ENCODE measurements around the gene DPM3. TPM values are rescaled to one million over a fixed set of nuclear protein-coding genes. Genes with fewer than 3 reads are reported as not detected.
A peak's percentile ranks its signal among the peaks of the same experiment; 100 is the strongest.

DPM3 gene
- total and polyA plus RNA-seq, 2 of the 13 experiments (the other 11 are each of a cell fraction or from before 2014, with no cell fraction given), result 23.2 to 53.4 TPM

DNA sequence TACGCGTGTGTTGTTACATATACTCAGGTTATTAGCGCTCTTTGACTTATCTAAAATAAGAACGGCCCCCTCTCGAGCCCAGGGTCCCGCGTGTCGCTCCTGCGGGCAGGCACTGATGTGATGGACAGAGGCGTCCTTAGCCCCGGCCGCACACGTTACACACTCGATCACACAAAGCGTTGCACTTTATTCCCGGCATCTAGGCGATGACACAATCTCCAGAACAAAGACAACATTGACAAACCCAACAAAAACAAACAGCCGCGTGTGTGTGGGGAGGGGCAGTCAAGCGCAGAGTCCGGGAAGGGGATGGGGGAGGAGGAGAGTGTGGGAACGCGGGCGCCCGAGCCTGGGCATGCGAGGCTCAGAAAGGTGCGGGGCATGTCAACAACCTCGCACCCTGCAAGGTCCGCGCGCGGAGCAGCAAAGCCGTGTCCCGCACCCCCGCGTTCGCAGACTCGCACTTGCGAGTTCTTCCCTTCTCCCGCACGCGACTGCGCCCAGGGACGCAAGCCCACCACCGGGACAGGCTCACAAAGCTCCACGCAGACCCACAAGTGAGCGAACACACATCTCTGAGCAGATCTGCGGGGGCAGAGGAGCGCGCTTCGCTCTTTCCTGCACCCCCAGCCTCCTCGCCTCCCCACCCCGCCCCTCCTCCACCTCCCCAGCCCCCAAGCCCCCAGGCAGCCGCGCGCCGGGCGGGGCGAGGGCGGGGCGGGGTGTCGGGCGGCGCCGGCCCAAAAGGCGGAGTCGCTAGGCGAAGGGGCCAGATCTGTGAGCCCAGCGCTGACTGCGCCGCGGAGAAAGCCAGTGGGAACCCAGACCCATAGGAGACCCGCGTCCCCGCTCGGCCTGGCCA lies 13.0 kb downstream of the DPM3 start, which contains the start of gene EFNA1 (continued):
- TF ChIP-seq, protein P1, sequence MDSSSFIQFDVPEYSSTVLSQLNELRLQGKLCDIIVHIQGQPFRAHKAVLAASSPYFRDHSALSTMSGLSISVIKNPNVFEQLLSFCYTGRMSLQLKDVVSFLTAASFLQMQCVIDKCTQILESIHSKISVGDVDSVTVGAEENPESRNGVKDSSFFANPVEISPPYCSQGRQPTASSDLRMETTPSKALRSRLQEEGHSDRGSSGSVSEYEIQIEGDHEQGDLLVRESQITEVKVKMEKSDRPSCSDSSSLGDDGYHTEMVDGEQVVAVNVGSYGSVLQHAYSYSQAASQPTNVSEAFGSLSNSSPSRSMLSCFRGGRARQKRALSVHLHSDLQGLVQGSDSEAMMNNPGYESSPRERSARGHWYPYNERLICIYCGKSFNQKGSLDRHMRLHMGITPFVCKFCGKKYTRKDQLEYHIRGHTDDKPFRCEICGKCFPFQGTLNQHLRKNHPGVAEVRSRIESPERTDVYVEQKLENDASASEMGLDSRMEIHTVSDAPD (CRISPR knock-in tag; IDR thresholded peaks at IDR 0.05), result peak; percentile 83
- TF ChIP-seq, protein P2, sequence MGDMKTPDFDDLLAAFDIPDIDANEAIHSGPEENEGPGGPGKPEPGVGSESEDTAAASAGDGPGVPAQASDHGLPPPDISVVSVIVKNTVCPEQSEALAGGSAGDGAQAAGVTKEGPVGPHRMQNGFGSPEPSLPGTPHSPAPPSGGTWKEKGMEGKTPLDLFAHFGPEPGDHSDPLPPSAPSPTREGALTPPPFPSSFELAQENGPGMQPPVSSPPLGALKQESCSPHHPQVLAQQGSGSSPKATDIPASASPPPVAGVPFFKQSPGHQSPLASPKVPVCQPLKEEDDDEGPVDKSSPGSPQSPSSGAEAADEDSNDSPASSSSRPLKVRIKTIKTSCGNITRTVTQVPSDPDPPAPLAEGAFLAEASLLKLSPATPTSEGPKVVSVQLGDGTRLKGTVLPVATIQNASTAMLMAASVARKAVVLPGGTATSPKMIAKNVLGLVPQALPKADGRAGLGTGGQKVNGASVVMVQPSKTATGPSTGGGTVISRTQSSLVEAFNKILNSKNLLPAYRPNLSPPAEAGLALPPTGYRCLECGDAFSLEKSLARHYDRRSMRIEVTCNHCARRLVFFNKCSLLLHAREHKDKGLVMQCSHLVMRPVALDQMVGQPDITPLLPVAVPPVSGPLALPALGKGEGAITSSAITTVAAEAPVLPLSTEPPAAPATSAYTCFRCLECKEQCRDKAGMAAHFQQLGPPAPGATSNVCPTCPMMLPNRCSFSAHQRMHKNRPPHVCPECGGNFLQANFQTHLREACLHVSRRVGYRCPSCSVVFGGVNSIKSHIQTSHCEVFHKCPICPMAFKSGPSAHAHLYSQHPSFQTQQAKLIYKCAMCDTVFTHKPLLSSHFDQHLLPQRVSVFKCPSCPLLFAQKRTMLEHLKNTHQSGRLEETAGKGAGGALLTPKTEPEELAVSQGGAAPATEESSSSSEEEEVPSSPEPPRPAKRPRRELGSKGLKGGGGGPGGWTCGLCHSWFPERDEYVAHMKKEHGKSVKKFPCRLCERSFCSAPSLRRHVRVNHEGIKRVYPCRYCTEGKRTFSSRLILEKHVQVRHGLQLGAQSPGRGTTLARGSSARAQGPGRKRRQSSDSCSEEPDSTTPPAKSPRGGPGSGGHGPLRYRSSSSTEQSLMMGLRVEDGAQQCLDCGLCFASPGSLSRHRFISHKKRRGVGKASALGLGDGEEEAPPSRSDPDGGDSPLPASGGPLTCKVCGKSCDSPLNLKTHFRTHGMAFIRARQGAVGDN (CRISPR knock-in tag; IDR thresholded peaks at IDR 0.05), result peak; percentile 71
- TF ChIP-seq NAIF1 (CRISPR knock-in tag; IDR thresholded peaks at IDR 0.05; ENCODE audit: borderline replicate concordance) (peak; percentile 92), REPIN1 (CRISPR knock-in tag; IDR thresholded peaks at IDR 0.05; ENCODE audit: borderline replicate concordance, low read depth) (peak; percentile 68), CHD2 (IDR thresholded peaks at IDR 0.05; ENCODE audit: low read depth, low read length) (peak; percentile 39), KAT7 (CRISPR knock-in tag; IDR thresholded peaks at IDR 0.05; ENCODE audit: borderline replicate concordance) (no peak; the same call in 1 of the 2 replicates), RCOR2 (CRISPR knock-in tag; IDR thresholded peaks at IDR 0.05) (peak; percentile 78), ZNF567 (CRISPR knock-in tag; IDR thresholded peaks at IDR 0.05; ENCODE audit: borderline replicate concordance) (no peak; the same call in 1 of the 2 replicates), ZNF629 (CRISPR knock-in tag; conservative IDR thresholded peaks at IDR 0.05) (peak; percentile 32; the same call in 1 of the 2 replicates), AGO2 (optimal IDR thresholded peaks at IDR 0.05; ENCODE audit: low read depth, low read length) (peak; percentile 51)
- TF ChIP-seq, protein P3, sequence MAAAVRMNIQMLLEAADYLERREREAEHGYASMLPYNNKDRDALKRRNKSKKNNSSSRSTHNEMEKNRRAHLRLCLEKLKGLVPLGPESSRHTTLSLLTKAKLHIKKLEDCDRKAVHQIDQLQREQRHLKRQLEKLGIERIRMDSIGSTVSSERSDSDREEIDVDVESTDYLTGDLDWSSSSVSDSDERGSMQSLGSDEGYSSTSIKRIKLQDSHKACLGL (CRISPR knock-in tag; IDR thresholded peaks at IDR 0.05), result peak; percentile 55
- TF ChIP-seq, protein P4, sequence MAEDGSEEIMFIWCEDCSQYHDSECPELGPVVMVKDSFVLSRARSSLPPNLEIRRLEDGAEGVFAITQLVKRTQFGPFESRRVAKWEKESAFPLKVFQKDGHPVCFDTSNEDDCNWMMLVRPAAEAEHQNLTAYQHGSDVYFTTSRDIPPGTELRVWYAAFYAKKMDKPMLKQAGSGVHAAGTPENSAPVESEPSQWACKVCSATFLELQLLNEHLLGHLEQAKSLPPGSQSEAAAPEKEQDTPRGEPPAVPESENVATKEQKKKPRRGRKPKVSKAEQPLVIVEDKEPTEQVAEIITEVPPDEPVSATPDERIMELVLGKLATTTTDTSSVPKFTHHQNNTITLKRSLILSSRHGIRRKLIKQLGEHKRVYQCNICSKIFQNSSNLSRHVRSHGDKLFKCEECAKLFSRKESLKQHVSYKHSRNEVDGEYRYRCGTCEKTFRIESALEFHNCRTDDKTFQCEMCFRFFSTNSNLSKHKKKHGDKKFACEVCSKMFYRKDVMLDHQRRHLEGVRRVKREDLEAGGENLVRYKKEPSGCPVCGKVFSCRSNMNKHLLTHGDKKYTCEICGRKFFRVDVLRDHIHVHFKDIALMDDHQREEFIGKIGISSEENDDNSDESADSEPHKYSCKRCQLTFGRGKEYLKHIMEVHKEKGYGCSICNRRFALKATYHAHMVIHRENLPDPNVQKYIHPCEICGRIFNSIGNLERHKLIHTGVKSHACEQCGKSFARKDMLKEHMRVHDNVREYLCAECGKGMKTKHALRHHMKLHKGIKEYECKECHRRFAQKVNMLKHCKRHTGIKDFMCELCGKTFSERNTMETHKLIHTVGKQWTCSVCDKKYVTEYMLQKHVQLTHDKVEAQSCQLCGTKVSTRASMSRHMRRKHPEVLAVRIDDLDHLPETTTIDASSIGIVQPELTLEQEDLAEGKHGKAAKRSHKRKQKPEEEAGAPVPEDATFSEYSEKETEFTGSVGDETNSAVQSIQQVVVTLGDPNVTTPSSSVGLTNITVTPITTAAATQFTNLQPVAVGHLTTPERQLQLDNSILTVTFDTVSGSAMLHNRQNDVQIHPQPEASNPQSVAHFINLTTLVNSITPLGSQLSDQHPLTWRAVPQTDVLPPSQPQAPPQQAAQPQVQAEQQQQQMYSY (CRISPR knock-in tag; IDR thresholded peaks at IDR 0.05), result 0 out of 2 replicates have a peak, but pooled peaks have one; percentile 21
- TF ChIP-seq, protein P5, sequence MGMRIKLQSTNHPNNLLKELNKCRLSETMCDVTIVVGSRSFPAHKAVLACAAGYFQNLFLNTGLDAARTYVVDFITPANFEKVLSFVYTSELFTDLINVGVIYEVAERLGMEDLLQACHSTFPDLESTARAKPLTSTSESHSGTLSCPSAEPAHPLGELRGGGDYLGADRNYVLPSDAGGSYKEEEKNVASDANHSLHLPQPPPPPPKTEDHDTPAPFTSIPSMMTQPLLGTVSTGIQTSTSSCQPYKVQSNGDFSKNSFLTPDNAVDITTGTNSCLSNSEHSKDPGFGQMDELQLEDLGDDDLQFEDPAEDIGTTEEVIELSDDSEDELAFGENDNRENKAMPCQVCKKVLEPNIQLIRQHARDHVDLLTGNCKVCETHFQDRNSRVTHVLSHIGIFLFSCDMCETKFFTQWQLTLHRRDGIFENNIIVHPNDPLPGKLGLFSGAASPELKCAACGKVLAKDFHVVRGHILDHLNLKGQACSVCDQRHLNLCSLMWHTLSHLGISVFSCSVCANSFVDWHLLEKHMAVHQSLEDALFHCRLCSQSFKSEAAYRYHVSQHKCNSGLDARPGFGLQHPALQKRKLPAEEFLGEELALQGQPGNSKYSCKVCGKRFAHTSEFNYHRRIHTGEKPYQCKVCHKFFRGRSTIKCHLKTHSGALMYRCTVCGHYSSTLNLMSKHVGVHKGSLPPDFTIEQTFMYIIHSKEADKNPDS (CRISPR knock-in tag; IDR thresholded peaks at IDR 0.05), result no peak
- TF ChIP-seq, protein P6, sequence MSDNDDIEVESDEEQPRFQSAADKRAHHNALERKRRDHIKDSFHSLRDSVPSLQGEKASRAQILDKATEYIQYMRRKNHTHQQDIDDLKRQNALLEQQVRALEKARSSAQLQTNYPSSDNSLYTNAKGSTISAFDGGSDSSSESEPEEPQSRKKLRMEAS (IDR thresholded peaks at IDR 0.05), result no peak
- TF ChIP-seq, protein P7, sequence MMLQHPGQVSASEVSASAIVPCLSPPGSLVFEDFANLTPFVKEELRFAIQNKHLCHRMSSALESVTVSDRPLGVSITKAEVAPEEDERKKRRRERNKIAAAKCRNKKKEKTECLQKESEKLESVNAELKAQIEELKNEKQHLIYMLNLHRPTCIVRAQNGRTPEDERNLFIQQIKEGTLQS (CRISPR knock-in tag; IDR thresholded peaks at IDR 0.05), result peak; percentile 92
